ENCODE results near the gene MEGF9.

The MEGF9 gene

DNA sequence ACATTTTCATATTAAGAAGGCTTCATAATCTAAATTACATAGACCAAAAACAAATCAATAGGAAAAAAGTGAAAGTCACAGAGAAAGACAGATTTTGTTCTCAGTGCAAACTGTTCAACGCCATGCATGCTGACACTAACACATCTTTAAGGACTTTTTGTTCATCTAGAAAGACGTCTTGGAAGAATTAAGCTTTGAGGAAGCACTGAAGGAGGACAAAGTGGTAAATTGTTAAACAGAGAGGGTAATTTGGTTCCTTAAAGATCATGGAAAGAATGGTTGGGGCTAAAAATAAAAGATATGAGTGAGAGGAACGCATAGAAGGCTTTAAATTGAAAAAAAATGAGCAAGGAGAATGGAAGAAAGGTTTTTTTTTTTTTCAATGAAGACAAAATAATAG is 9.1 kb downstream of the MEGF9 start:
- DNase-seq (ENCODE audit: low read depth in 3 of 3) = no peak

DNA sequence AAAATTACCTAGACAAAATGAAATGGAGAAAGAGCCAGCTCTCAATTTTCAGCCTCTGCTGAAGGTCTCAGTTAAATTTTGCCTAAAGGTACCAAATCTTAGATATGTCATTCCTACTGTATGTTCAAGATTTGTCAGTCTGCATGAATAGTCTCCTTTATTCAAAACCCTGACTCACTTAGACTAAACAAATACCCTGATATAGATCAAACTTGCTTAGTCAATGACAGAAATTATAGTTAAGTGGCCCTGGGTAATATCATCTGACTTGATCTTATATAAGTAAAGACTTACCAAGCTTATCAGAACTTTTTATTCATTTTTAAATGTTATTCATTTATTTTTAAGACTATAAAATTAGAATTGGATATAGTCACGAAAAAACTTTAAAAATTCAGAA is 12.2 kb downstream of the MEGF9 start:
- DNase-seq (ENCODE audit: low read depth in 3 of 3) = no peak

DNA sequence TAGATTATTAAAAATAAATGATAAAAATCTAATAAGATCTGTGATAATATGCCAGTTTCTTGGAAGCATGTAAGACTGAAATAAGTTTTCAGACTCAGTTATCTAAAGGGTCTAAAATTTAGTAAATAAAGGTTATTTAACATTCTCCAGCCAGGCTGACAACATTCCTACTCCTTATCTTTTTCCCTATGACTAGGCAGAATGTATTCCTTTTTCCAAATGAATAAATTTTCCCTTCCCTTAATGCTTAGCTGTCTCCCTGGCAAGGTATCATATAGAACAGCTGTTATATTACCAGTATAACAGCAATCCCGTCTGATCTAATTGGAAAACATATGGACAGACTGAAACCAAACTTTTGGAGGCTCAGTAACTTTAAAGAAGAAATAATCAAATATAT is 13.0 kb downstream of the MEGF9 start:
- no peak for DNase-seq (ENCODE audit: low read depth in 3 of 3)

DNA sequence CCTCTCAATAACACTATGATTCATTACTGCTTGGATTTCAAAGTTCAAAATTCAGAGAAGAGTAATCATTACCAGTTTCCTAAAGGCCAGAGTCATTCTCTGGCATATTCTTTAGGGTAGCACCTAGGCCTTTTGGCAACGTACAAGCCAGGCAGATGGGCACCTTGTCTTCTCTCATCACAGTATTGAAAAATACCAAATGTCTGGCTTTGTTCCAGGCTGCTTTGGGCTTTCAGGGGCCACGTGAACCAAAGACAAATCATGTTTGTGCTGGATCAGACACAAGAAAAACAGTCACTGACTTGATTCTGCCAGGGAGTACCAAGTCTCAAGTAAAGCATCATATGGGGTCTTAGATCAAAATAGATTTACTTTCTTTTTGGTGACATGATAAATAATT is 15.5 kb downstream of the MEGF9 start:
- DNase-seq (ENCODE audit: low read depth in 3 of 3) = no peak

DNA sequence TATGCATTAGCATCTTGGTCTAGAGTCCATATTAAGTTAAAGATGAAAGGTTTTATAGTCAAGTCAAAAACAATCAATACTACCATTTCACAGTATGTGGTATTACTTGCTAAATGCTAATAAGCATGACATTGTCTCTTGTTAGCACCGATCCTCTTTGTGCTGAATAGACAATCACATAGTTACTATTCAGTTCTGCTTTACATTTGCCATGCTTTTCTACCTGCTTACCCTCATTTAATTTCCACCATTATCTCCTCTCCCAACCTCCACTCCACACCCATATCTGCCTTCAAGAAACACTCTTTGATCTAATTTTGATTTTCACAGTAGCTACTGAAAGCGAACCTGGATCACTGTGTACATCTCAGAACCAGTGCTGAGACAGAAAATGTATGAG is 16.8 kb downstream of the MEGF9 start:
- no peak for DNase-seq (ENCODE audit: low read depth in 3 of 3)

DNA sequence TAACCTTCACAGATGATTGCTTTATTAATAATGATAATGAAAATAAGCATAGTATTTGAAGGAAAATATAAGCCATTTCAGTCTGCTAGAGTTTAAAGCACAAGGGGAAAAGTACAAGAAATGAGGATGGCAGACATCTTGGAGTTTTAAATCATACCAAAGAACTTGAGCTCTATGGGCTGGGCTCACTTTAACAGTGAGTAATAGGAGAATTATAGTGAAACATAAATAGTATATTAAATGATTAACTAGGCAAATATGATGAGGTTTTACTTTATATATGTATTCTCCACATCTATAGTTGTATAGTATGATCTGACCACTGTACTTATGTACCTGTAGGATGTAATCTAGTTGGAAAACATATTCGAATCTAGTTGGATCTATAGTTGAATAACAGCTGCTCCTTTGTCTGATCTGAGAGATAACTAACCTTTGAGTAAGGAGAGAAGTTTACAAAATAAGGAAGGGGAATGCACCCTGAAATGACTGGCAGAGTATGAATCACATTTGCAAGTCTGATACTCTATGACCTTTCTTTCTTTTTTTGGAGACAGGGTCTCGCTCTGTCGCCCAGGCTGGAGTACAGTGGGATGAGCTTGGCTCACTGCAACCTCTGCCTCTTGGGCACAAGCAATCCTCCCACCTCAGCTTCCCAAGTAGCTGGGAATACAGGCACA is 17.6 kb downstream of the MEGF9 start:
- no peak for DNase-seq (ENCODE audit: low read depth in 3 of 3)

DNA sequence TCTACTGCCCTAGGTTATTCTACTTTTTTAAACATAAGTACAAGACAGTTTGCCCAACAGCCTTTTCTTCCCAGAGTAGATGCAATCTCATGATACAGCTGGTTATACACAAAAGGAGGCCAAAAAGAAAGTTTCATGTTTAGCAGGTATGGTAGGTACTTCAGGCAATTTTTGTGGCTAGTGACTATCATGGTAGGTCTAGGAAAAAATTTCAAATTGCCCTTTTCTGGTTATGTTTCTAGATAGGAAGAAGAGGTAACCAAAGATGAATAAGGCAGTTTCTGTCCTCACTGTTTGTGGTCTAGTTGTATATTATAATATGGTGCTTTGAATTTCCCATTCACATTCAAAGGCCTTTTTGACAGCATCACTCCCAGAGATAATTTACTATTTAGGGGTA is 19.7 kb downstream of the MEGF9 start:
- DNase-seq (ENCODE audit: low read depth in 3 of 3) = no peak

DNA sequence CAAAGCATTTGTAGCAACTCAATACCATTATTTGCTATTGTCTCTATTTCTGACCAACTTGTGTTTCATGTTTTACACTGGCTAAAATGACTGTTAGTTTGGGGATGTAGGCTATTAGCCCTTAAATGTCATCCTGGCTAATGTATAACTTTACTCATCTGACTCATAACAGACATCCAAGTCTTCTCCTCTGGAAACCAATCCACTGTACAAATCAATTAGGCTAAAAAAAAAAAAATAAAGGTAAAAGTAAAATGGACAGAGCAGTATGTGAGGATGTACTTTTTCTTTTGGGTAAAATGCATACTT is 20.6 kb downstream of the MEGF9 start:
- no peak for DNase-seq (ENCODE audit: low read depth in 3 of 3)

DNA sequence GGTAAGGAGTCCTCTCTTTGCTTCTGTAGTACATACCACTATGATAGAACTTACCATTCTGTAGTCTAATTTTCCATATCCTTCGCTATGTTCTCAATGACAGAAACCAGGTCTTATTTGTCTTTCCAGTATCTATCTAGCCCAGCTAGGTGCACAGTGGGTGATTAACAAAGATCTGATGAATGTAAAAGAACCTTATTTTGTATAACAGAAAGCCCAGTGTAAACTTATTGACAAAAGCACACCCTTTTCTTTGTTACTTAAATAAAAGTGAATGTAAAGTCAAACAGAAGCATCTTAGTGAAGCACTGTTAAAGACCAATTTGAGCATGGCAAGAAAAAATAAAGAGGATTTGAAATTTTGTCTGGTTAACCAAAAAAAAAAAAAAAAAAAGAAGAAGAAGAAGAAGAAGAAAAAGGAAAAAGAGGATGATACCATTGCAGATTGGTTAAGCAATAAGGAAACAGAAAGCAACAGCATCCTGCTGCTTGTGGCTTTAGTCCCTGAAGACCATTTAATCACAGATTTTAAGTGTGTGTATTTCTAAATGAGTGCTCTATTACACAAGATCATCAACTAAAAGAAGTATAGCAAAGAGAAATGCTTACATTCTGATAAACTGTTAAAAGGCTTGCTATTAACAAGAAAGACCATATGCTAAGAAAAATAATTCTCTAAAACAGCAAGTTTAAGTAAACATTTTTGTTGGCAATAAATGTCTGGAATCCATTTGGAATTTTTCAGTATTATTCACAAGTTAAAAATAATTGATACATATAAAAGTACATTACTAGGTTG is 21.2 kb downstream of the MEGF9 start:
- DNase-seq (ENCODE audit: low read depth in 3 of 3) = no peak

DNA sequence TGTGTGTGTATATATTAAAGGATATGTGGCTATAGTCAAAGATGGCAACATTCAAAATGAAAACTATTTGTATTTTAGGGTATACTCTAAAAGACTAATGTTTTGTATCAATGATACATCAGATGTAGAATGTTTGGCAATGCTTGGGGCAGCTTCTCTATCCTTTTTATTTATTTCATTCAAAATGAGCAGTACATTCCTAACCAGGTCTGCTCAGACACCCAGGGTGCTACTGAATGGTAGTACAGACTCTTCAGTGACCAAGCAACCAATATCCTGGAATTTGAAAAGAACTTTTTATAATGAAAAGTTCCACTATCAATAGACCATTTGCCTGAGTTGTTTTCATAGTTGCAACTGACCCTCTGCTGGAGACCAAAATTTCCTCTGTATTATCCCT is 23.9 kb downstream of the MEGF9 start:
- no peak for DNase-seq (ENCODE audit: low read depth in 3 of 3)

DNA sequence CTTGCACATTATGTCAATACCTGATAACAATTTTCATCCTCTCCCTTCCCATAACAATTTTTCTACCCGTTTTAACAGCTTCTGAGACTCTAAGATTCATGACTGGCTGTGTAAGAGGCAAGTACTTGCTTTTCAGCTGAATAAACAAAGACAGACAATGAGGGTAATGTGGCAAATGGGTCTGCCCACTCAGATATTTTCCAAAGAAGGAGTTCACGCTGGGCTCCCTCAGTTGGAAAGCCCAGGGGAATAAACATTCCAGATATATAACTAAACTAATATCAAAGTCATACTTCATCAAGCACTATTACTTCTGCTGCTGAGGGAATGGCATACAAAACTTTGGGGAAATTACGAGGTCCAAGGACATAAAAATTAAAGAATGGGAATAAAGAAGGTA is 24.4 kb downstream of the MEGF9 start:
- DNase-seq (ENCODE audit: low read depth in 3 of 3) = no peak

DNA sequence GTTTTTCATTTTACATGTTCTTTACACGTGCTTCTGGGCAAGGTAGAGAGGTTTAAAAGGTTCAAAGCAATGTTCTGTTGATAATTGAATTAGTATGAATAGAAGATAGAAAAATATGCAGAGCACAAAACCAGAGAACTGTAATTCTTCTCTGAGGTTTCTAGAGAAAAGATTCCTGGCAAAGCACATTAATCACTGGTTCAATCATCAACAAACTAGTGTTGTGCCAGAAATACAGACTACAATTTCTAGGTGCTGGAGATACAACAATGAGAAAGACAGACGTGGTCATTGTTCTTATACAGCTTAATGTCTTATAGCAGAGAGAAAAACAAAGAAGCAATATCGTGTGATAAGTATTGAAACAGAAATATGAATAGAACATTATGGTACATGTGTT is 25.5 kb downstream of the MEGF9 start:
- DNase-seq (ENCODE audit: low read depth in 3 of 3) = no peak

DNA sequence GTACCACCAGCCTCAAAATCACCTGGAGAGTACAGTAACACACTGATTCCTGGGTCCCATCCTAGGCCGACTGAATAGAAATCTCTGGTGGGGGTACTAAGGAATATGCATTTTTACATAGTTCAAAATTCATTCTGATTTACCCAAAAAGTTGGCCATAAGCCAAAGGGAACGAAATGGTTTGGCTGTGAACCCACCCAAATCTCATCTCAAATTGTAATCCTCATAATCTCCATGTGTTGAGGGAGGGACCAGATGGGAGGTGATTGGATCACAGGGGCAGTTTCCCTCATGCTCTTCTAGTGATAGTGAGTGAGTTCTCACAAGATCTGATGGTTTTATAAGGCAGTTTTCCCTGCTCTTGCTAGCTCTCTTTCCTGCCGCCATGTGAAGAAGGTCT is 31.1 kb downstream of the MEGF9 start:
- no peak for DNase-seq (ENCODE audit: low read depth in 3 of 3)

DNA sequence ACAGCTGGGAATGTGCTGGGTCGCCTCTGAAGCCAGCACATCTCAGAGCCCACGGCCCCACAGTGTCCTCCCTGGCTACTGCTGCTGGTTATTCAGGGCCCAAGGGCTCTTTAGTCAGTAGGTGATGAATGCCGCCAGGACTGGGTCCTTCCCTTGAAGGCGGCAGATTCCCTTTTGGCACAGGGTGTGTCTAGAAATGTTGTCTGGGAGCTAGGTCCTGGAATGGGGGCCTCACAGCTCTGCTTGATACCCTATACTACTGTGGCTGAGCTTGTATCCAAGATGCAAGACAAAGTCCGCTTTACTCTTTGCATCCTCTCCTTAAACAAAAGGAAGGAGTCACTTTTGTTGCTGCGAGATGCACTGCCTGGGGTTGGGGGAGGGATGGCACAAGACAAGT is 33.1 kb downstream of the MEGF9 start:
- DNase-seq (ENCODE audit: low read depth in 3 of 3) = no peak

DNA sequence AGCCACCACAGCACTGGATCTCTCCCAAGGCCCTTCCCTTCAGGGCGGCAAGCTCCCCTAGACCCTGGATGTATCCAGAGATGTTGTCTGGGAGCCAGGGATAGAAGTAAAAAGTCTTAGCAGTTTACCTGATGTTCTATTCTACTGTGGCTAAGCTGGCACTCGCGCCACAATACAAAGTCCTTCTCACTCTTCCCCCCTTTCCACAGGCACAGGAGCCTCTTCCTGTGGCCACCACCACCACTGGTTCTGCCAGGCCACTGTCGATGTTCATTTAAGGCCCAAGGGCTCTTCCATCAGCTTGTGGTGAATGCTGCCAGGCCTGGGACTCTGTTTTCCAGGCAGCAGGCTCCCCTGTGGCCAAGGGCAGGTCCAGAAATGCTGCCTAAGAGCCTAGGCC is 33.7 kb downstream of the MEGF9 start:
- DNase-seq (ENCODE audit: low read depth in 3 of 3) = no peak

DNA sequence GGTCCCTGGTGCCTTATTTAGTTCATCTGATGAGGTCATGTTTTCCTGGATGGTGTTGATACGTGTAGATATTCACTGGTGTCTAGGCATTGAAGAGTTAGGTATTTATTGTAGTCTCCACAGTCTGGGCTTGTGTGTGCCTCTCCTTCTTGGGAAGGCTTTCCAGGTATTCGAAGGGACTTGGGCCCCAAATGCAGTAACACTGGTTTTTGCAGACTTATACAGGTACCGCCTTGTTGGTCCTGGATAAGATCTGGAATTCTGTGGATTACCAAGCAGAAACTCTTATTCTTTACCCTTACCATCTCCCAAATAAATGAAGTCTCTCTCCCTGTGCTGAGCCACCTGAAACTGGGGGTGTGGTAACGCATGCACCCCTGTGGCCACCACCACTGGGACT is 34.1 kb downstream of the MEGF9 start:
- no peak for DNase-seq (ENCODE audit: low read depth in 3 of 3)

DNA sequence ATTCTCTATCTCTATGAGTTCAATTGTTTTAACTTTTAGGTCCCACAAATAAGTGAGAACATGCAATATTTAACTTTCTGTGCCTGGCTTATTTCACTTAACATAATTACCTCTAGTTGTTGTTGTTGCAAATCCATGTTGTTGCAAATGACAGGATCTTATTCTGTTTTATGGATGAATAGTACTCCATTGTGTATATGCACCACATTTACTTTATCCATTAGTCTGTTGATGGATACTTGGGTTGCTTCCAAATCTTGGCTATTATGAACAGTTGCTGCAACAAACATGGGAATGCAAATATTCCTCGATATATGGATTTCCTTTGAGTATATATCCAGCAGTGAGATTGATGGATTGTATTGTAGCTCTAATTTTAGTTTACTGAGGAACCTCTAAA is 36.3 kb downstream of the MEGF9 start:
- DNase-seq (ENCODE audit: low read depth in 3 of 3) = no peak

DNA sequence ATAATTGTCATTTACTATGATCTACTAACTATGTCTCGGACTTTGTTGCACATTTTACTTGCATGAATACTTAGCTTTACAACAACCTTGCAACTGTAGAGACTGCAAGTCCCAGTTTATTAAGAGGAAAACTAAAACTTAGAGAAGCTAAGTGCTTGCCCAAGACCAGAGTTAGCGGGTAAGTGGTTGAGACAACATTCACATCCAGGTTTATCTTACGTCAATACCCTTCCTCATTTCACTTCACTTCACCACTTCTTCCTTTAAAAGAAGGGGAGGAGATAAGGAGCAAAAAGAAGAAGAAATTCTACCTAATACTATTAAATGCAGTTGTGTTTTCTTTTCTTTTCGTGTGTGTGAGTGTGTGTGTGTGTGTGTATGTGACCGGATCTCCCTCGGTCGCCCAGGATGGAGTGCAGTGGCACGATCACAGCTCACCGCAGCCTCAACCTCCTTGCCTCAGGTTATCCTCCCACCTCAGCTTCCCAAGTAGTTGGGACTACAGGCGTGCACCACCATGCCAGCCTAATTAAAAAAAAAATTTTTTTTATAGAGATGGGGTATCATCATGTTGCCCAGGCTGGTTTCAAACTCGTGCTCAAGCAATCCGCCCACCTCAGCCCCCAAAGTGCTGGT is 37.4 kb downstream of the MEGF9 start:
- DNase-seq (ENCODE audit: low read depth in 3 of 3) = no peak

DNA sequence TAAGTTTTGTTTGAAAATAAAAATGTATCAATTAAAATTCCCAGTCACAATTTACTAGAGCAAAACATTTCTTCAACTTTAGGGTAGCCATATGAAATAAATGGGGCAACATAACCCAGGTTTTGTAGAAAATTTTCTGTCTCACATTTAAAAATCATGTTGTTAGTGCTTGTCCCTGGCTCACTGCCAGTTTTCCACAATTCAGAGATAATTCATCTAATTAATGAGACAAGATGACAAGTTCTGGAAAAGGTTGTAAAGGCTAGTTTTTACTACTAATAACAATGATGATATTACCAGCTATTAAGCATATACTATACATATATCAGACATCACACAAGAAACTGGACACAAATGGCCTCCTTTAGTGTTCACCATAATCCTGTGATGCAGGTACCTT is 45.9 kb downstream of the MEGF9 start:
- DNase-seq (ENCODE audit: low read depth in 3 of 3) = no peak

DNA sequence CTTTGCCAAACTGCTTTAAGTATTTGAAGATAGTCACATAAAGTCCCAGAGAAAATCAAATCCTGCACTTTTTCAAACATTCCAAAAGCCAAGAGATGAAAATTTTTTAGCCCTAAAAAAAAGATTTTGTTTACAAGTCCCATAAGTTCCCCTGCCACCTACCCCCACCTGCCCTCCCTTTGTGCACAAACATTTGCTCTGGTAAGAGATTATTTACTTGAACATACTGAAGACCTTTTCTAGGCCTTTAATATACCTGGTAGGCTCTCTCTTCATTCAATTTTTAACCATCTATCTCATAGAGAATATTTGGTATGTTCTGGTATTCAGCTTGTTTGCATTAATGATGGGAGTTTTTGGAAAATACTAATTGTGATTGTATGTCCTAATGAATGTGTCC is 50.3 kb downstream of the MEGF9 start:
- no peak for DNase-seq (ENCODE audit: low read depth in 3 of 3)

DNA sequence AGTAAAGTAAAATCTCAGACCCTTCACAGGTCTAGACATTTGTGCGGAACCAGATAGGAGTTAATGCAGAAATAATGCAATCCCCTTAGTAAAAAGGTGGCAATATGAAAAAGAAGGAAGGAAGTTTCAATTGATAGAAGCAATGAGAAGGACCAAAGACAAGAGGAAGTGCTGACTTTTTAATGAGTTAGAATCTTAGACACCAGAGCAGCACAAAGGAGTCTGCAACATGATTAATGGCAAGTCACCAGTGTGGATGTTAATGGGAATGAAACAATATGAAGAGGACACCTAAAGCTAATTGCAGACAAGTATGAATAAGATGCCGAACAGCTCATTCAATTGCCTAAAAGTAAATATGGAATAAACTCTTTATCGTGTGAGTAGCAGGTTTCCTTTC is 50.9 kb downstream of the MEGF9 start:
- no peak for DNase-seq (ENCODE audit: low read depth in 3 of 3)

DNA sequence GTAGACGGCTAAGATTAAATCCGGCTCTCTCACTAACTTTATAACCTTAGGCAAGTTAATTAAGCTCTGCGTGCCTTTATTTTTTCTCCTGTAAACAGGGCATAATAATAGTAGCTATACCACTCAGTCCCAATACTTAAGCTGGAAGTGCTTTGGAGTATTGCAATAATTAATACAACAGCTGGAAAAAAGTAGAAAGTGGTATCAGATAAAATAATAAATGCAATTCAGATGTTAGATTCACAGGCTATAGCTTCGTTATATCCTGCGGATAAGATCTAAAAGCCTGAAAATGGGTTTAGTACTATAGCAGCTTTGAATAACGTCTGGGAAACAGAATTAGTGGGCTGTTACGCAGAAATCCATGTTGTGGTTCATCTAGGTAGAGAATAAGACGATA is 51.8 kb downstream of the MEGF9 start:
- DNase-seq (ENCODE audit: low read depth in 3 of 3) = no peak

DNA sequence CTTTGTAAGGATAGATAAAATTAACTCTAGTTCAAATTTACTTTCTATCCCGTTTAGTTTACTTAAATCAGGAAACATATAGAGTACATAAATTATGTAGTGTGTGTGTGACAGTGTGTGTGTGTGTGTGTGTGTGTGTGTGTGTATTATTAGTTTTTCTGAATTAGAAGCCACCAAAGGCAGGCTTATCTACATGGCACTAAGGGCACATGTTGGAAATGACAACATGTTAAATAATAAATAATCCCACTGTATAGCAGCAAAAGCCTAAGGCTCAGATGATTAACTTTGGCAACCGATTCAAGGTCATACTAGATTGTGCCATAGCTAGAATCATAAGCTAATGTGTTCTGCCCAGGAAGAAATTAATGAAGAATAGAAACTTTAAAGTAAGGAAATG is 54.6 kb downstream of the MEGF9 start:
- no peak for DNase-seq (ENCODE audit: low read depth in 3 of 3)

All from stimulated activated CD4-positive, alpha-beta T cell treated with anti-CD3 and anti-CD28 coated beads, TNF-alpha, amount 100 ng/mL, for 4 hours (primary cell).